Heart left ventricle (tissue), 16 donors: ENCODE data around the gene PTK6. TPM values are rescaled to one million over a fixed set of nuclear protein-coding genes. Genes with fewer than 3 reads are reported as not detected.
"Not testable (repeated sequence)": the region's sequence is repeated elsewhere in the genome, so short reads cannot be mapped to it uniquely, and the experiment has no call there.

Source experiments
- ATAC-seq, 4 donors: fragments of 200-7000 bp; cut with Tn5 transposase; one replicate each; pipeline ENCODE4 v1.9.1; 2020 to 2022; ENCODE audit warnings: moderate library complexity in 4 of 4, mild to moderate bottlenecking in 3 of 4, moderate number of reproducible peaks in 1 of 4
- DNase-seq, 5 donors: peaks; one replicate each; pipeline ENCODE4 v3.0.0-alpha.2; 2020
- H3K27ac ChIP-seq, 12 donors: fragments of 200-600 bp; sonication (generic) in 4 of 12; one replicate each; pipeline versions ENCODE4 v1.5.0 to v1.8.0; 2016 to 2022; ENCODE audit warnings: mild to moderate bottlenecking in 2 of 12
- H3K27me3 ChIP-seq, 9 donors: fragments of 200-600 bp; sonication (generic) in 2 of 9; one replicate each; pipeline versions ENCODE4 v1.5.1 to v1.8.0; 2016 to 2022; ENCODE audit warnings: mild to moderate bottlenecking in 3 of 9
- H3K36me3 ChIP-seq, 9 donors: fragments of 200-600 bp; sonication (generic) in 2 of 9; one replicate each; pipeline versions ENCODE4 v1.5.0 to v1.8.0; 2018 to 2022; ENCODE audit warnings: mild to moderate bottlenecking in 2 of 9
- H3K4me1 ChIP-seq, 12 donors: fragments of 200-600 bp; sonication (generic) in 4 of 12; one replicate each; pipeline versions ENCODE4 v1.5.0 to v1.8.0; 2016 to 2022; ENCODE audit warnings: mild to moderate bottlenecking in 3 of 12
- H3K4me3 ChIP-seq, 12 donors: fragments of 200-600 bp; sonication (generic) in 4 of 12; one replicate each; pipeline versions ENCODE4 v1.5.0 to v1.8.0; 2017 to 2022; ENCODE audit warnings: mild to moderate bottlenecking in 9 of 12, moderate library complexity in 4 of 12
- H3K9me3 ChIP-seq, 12 donors: fragments of 200-600 bp; sonication (generic) in 4 of 12; one replicate each; pipeline versions ENCODE4 v1.5.0 to v1.8.0; 2016 to 2022; ENCODE audit warnings: mild to moderate bottlenecking in 1 of 12
- CTCF ChIP-seq, 12 donors: fragments of 200-600 bp; sonication (generic) in 4 of 12; IDR thresholded peaks; one replicate each; pipeline versions ENCODE4 v1.5.0 to v1.8.0; 2018 to 2022; ENCODE audit warnings: antibody characterized with exemption in 12 of 12, mild to moderate bottlenecking in 5 of 12
- POLR2A ChIP-seq, 2 donors: fragments of 450-650 bp; IDR thresholded peaks; one replicate each; pipeline ENCODE4 v1.6.1; 2017; ENCODE audit warnings: antibody characterized with exemption in 2 of 2, mild to moderate bottlenecking in 2 of 2, moderate library complexity in 2 of 2
- WGBS, 4 donors: extraction: QIAGEN DNeasy Blood & Tissue Kit in 2 of 4; methylation state at CpG; one replicate each; pipeline versions ENCODE4 v1.1.5 to v1.1.7; 2013 to 2018; 5-methylcytosine and 5-hydroxymethylcytosine counted together
- intact Hi-C, 10 donors: fragments of 100-400 bp; cut with DNase I; formaldehyde crosslinking; loops; one replicate each; pipeline versions ENCODE4 v1.11.1 to v1.14.2; 2022
- polyA plus RNA-seq, 2 donors: library from polyadenylated mRNA; stranded (reverse); fragments of 200-250 nt; gene quantifications; one replicate each; pipeline ENCODE4 v1.2.3, GENCODE V29; 2013
- total RNA-seq, 9 donors: library from RNA; depleted of rRNA in 2 of 9; stranded (reverse); fragments of >200 nt in 2 of 9; fragmentation: NEBNext Ultra II Directional in 3 of 9; extraction: Animal tissue kit (Norgen Biotek cat#: 25700) in 3 of 9; gene quantifications; one replicate each; pipeline versions ENCODE4 v1.1.0 to v1.2.4, GENCODE V29; 2016 to 2023
- donor health status: ischemic (EF 13 %, LVEDD 7.1; RV severe dilation, severe dysfunction).
- donor health status: healthy with polysubstance abuse.
- donor health status: DM: no; HTN: yes; CAD: no.
- donor health status: DM: no; HTN: no; CAD: no.
- donor health status: ischemic (EF 25% LVEDD 6.9; RV normal size, moderate dysfunction).
- donor health status: ischemic (EF 25% LVEDD 5.7; RV mildly dilated, moderate dysfunction).
- donor health status: healthy.
- donor health status: DM: yes; HTN: yes; CAD: no.
- donor health status: ischemic (EF 35%, LVEDD 5.7; RV mildly dilated, moderate dysfunction).
- donor health status: nonischemic (EF 11% LVEDD 7.7; RV severe dilation, severe dysfunction).
- donor health status: DM: yes; HTN: yes; CAD: no.
- donor health status: PGD.
- donor health status: ischemic (EF 29% LVEDD 5.4; RV normal size, mild dysfunction).
- donor health status: nonischemic (EF 23%, LVEDD 6.1; RV moderate dilation, normal function).

Gene PTK6
- total and polyA plus RNA-seq, 11 donors = 0.04 to 0.29 (median 0.12) TPM; not detected in 7

DNA sequence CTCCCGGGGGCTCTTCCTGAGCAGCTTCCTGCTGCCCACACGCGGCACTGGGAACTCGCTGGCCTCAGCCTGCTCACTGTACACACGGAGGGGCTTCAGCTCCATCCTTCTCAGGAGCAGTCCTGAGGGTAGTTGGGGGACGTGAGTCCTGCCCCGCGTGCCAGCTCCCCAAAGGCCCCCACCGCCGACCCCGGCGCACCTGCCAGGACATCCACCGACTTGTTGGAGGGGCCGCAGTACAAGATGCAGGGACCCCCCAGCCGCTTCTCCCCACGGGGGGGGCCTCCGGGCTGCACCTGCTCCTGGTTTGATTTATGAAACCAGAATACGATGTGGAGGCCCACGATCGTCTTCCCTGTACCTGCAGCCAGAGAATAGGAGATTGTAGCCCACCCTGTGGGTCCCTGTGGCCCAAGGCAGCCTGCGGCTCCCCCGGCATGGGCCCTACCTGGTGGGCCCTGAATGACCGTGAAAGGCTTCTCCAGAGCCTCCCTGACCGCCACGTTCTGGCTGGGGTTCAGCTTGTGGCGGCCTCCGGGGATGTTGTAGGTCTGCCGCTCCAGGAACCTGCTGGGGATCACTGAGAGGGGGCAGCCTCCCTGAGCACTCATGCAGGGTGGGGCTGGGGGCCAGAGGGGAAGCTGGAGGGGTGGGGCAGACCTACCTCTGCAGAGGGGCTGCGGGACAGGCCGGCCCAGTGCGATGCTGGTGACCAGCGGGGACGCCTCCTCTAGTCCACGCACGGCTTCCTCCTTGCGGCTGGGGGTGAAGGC is 24.6 kb upstream of the PTK6 start:
- no peaks in the 10 kb centered on the region for H3K27me3 ChIP-seq
- DNase-seq = no peak
- H3K27ac ChIP-seq = no peak overlapping the region
- TF ChIP-seq POLR2A (IDR thresholded peaks at IDR 0.05) = no peak
- intact Hi-C loops = no loop called here
- no peaks in the 10 kb centered on the region for H3K9me3 ChIP-seq
- H3K36me3 ChIP-seq = peaks cover 4 to 85% (median 70%) of the 10 kb centered on the region in 9 donors
- no peak for ATAC-seq
- H3K4me3 ChIP-seq = no peak overlapping the region
- peaks cover 0 to under 1% (median 0%) of the 10 kb centered on the region in 12 donors for H3K4me1 ChIP-seq
- WGBS, 4 donors = 87 to 94% (median 91%) methylated on average over 26 to 36 of the region's 36 CpGs

DNA sequence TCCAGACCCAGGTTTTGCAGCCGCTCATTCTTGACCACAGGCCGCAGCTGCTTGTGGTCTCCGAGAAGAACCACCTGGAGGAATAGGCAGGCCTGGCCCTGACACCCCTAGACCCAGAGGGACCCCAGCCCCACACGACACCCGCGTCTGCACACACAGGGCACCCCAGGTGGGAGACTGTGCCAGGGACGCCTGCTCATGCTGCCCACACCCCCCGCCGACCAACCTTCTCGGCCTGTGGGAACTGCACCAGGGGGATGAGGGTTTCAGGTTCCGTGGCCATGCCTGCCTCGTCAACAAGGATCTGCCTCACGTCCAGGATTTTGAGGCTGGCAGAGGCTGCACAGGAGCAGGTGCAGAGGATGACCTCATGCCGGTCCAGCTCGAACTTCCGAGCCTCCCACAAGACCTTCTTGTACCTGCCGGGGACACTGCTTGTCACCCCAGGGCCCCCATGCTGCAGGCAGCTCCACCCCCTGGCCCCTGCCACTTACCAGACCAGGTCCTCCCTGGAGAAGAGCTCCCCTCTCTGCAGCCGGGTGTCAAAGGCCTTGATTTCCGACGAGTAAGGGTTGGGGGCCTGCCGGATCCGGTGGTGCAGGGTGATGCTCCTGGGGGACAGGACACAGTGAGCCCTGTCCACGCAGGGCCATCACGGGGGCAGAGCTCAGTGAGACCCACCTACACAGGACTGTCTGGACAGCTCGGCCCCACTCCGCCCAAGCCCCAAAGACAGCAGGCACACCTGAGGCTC is 23.9 kb upstream of the PTK6 start:
- Histone ChIP-seq H3K9me3 (no peaks in the 10 kb centered on the region), H3K27me3 (no peaks in the 10 kb centered on the region), H3K27ac (no peak overlapping the region), H3K4me3 (no peak overlapping the region), H3K36me3 (peaks cover 4 to 77% (median 68%) of the 10 kb centered on the region in 9 donors), H3K4me1 (no peaks in the 10 kb centered on the region)
- intact Hi-C loops = no loop called here
- no peak for DNase-seq
- no peak for ATAC-seq
- TF ChIP-seq POLR2A (IDR thresholded peaks at IDR 0.05) (no peak), CTCF (IDR thresholded peaks at IDR 0.05) (no peak)
- 92 to 100% (median 94%) methylated on average over 8 to 26 of the region's 26 CpGs for WGBS, 4 donors

GRCh38 chr20:63560333-63560805 is 23.2 kb upstream of the PTK6 start:
- Histone ChIP-seq H3K27ac (no peak overlapping the region), H3K27me3 (no peaks in the 10 kb centered on the region), H3K36me3 (peaks cover 4 to 71% (median 62%) of the 10 kb centered on the region in 9 donors), H3K4me1 (no peaks in the 10 kb centered on the region), H3K4me3 (no peak overlapping the region), H3K9me3 (no peaks in the 10 kb centered on the region)
- intact Hi-C loops = no loop called here
- no peak for DNase-seq
- TF ChIP-seq CTCF (IDR thresholded peaks at IDR 0.05) (no peak), POLR2A (IDR thresholded peaks at IDR 0.05) (no peak)
- no peak for ATAC-seq
- WGBS, 4 donors = 92 to 98% (median 97%) methylated on average over 11 to 16 of the region's 16 CpGs

DNA sequence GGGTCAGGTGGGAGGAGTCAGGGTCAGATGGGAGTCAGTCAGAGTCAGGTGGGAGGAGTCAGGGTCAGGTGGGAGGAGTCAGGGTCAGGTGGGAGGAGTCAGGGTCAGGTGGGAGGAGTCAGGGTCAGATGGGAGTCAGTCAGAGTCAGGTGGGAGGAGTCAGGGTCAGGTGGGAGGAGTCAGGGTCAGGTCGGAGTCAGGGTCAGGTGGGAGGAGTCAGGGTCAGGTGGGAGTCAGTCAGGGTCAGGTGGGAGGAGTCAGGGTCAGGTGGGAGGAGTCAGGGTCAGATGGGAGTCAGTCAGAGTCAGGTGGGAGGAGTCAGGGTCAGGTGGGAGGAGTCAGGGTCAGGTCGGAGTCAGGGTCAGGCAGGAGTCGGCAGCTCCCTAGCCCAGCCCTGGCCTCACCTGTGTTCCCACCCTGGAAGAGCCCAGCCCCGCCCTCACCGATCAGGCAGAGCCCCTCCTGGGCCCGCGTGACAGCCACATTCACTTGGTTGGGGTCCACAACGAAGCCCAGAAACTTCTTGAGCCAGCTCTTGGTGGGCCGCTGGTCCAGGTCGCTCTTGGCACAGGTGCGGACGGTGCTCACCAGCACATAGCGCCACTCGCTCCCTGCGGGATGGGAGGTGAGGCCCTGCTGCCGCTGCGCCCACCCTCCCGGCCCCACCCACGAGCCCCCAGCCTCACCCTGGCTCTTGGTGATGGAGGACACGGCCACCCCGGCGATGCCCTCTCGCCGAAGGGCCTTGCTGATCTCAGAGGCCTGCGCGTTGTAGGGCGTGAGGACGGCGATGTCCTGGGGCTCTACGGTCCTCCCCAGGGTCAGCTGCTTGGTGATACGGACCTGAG is 22.5 kb upstream of the PTK6 start:
- H3K4me3 ChIP-seq, H3K27ac ChIP-seq, H3K27me3 ChIP-seq, ATAC-seq, intact Hi-C loops, H3K9me3 ChIP-seq, H3K4me1 ChIP-seq, DNase-seq: not testable (repeated sequence)
- WGBS, 4 donors = 94 to 96% (median 95%) methylated on average over 18 to 31 of the region's 31 CpGs
- peaks cover 4 to 64% (median 61%) of the 10 kb centered on the region in 9 donors for H3K36me3 ChIP-seq
